Panc1 (cell line): ENCODE data around the gene CENPP. TPM values are rescaled to one million over a fixed set of nuclear protein-coding genes. Genes with fewer than 3 reads are reported as not detected.

Source experiments
- ATAC-seq: fragments of 200-7000 bp; cut with Tn5 transposase; 2 replicates; pipeline ENCODE4 v1.9.1; 2020; ENCODE audit warnings: mild to moderate bottlenecking, moderate library complexity
- BruUV-seq: library from RNA; stranded (reverse); fragments of 400-500 nt; replicated peaks from 2 replicates; lab custom pipeline; 2021; lab: Mats Ljungman, UMichigan
- CTCF ChIA-PET: fragments of 300-600 bp; sonication (Branson Sonifier 250); formaldehyde crosslinking; loops from one replicate; lab custom pipeline; 2022; ENCODE audit warnings: antibody characterized with exemption; lab: Charles Lee
- POLR2A ChIA-PET: fragments of 300-600 bp; sonication (Branson Sonifier 250); formaldehyde crosslinking; loops from one replicate; lab custom pipeline; 2022; ENCODE audit warnings: antibody characterized with exemption; lab: Charles Lee
- DNase-seq: peaks from one replicate; pipeline ENCODE4 v3.0.0-alpha.2; 2010; ENCODE audit warnings: low read depth, low spot score
- H3K27ac ChIP-seq: 2 replicates; pipeline ENCODE4 v1.5.1; 2011; ENCODE audit warnings: mild to moderate bottlenecking, low read length, inconsistent platforms
- H3K27me3 ChIP-seq: fragments of 200-500 bp; sonication (Bioruptor generic); 2 replicates; pipeline ENCODE4 v1.6.0; 2014; ENCODE audit warnings: low read length, inconsistent platforms; ENCODE audit not compliant: control insufficient read depth, insufficient read depth
- H3K36me3 ChIP-seq: fragments of 200-500 bp; sonication (Bioruptor generic); 2 replicates; pipeline ENCODE4 v1.5.1; 2014; ENCODE audit warnings: inconsistent platforms, mild to moderate bottlenecking, low read length, moderate library complexity; ENCODE audit not compliant: control insufficient read depth, insufficient read depth
- H3K4me1 ChIP-seq: 2 replicates; pipeline ENCODE4 v1.5.1; 2011; ENCODE audit warnings: inconsistent platforms, mild to moderate bottlenecking, low read length, moderate library complexity; ENCODE audit not compliant: control insufficient read depth, insufficient read depth
- H3K4me3 ChIP-seq, 2 experiments: 2 replicates each; pipeline ENCODE4 v1.5.1; 2011 to 2012; ENCODE audit warnings: low read depth in 2 of 2, low read length in 2 of 2, mild to moderate bottlenecking in 2 of 2, inconsistent platforms in 1 of 2, moderate library complexity in 1 of 2
- H3K9me3 ChIP-seq: fragments of 200-500 bp; sonication (Bioruptor generic); 2 replicates; pipeline ENCODE4 v1.5.1; 2014; ENCODE audit warnings: low read depth, mild to moderate bottlenecking, inconsistent platforms, low read length, moderate library complexity; ENCODE audit not compliant: control insufficient read depth, insufficient read depth
- POLR2AphosphoS5 ChIP-seq: IDR thresholded peaks from 2 replicates; pipeline ENCODE4 v1.6.1; 2012; ENCODE audit warnings: mild to moderate bottlenecking, low read depth, low read length, moderate library complexity
- SIN3A ChIP-seq: IDR thresholded peaks from 2 replicates; pipeline ENCODE4 v1.6.1; 2012; ENCODE audit warnings: low read depth, mild to moderate bottlenecking, low read length, moderate library complexity, borderline replicate concordance; ENCODE audit not compliant: insufficient read depth
- TCF7L2 ChIP-seq: IDR thresholded peaks from 2 replicates; pipeline ENCODE4 v1.6.1; 2011; ENCODE audit warnings: mild to moderate bottlenecking, low read depth, low read length, inconsistent platforms
- in situ Hi-C: cut with HindIII; loops from 2 replicates; pipeline ENCODE4 v1.10.0; 2016; ENCODE audit warnings: low sequenced_read_pairs, low pct_unique_long_range_greater_than_20kb
- intact Hi-C: fragments of 100-400 bp; cut with micrococcal nuclease; formaldehyde crosslinking; loops from one replicate; pipeline ENCODE4 v1.10.0; 2022; ENCODE audit not compliant: unreplicated experiment
- total RNA-seq: library from RNA; stranded (reverse); gene quantifications from one replicate; pipeline ENCODE4 v1.2.1, GENCODE V29; 2021; ENCODE audit not compliant: unreplicated experiment
- TF ChIP-seq, protein P1 (sequence below), 2 experiments: IDR thresholded peaks; 2 replicates each; pipeline ENCODE4 v1.6.1; 2011 to 2012; ENCODE audit warnings: low read depth in 2 of 2, control low read depth in 1 of 2, low read length in 1 of 2, mild to moderate bottlenecking in 1 of 2, moderate library complexity in 1 of 2; ENCODE audit not compliant: insufficient read depth in 1 of 2
- TF ChIP-seq, protein P2 (sequence below): fragments of 450-650 bp; IDR thresholded peaks from 2 replicates; pipeline ENCODE4 v1.5.1; 2017; ENCODE audit warnings: mild to moderate bottlenecking

CENPP gene
- total RNA-seq, 1 experiment from 2014 or later, result 6.7 TPM

DNA sequence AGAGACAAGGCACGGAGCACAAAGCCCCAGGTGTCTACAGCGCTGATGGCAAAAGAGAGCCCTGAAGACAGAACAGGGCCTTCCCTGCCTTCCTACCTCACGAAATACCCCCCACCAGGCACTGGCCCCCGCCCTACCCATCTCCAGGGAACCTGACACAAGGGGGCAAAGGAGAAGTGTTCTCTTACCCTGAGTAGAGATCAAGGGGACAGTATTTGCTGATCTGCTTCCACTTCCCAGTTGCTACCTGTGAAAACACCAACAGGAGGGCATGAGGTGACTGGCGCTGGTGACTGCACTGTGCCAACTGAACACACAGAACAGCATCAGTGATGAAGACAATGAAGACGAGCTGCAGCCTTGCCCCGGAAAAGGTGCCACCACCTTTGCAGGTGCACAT is 316.8 kb downstream of the CENPP start:
- no peak for ATAC-seq
- in situ Hi-C loops (no loop called here), intact Hi-C loops (no loop called here)
- DNase-seq, result no peak
- peaks cover 2% of the 10 kb centered on the region; the same call in 1 of the 2 replicates for H3K36me3 ChIP-seq
- no peaks in the 10 kb centered on the region for H3K9me3 ChIP-seq
- ChIA-PET CTCF (no interaction called here), POLR2A (no interaction called here)
- no peaks in the 10 kb centered on the region for H3K4me1 ChIP-seq
- H3K27me3 ChIP-seq, result no peaks in the 10 kb centered on the region
- H3K4me3 ChIP-seq, result no peak overlapping the region
- no peak for TF ChIP-seq TCF7L2
- TF ChIP-seq SIN3A, result no peak
- TF ChIP-seq, protein P1, sequence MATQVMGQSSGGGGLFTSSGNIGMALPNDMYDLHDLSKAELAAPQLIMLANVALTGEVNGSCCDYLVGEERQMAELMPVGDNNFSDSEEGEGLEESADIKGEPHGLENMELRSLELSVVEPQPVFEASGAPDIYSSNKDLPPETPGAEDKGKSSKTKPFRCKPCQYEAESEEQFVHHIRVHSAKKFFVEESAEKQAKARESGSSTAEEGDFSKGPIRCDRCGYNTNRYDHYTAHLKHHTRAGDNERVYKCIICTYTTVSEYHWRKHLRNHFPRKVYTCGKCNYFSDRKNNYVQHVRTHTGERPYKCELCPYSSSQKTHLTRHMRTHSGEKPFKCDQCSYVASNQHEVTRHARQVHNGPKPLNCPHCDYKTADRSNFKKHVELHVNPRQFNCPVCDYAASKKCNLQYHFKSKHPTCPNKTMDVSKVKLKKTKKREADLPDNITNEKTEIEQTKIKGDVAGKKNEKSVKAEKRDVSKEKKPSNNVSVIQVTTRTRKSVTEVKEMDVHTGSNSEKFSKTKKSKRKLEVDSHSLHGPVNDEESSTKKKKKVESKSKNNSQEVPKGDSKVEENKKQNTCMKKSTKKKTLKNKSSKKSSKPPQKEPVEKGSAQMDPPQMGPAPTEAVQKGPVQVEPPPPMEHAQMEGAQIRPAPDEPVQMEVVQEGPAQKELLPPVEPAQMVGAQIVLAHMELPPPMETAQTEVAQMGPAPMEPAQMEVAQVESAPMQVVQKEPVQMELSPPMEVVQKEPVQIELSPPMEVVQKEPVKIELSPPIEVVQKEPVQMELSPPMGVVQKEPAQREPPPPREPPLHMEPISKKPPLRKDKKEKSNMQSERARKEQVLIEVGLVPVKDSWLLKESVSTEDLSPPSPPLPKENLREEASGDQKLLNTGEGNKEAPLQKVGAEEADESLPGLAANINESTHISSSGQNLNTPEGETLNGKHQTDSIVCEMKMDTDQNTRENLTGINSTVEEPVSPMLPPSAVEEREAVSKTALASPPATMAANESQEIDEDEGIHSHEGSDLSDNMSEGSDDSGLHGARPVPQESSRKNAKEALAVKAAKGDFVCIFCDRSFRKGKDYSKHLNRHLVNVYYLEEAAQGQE (IDR thresholded peaks at IDR 0.05; ENCODE audit: insufficient read depth in 1 of 2, low read depth in 2 of 2, low read length in 1 of 2), result no peak
- TF ChIP-seq POLR2AphosphoS5, result no peak
- TF ChIP-seq, protein P2, sequence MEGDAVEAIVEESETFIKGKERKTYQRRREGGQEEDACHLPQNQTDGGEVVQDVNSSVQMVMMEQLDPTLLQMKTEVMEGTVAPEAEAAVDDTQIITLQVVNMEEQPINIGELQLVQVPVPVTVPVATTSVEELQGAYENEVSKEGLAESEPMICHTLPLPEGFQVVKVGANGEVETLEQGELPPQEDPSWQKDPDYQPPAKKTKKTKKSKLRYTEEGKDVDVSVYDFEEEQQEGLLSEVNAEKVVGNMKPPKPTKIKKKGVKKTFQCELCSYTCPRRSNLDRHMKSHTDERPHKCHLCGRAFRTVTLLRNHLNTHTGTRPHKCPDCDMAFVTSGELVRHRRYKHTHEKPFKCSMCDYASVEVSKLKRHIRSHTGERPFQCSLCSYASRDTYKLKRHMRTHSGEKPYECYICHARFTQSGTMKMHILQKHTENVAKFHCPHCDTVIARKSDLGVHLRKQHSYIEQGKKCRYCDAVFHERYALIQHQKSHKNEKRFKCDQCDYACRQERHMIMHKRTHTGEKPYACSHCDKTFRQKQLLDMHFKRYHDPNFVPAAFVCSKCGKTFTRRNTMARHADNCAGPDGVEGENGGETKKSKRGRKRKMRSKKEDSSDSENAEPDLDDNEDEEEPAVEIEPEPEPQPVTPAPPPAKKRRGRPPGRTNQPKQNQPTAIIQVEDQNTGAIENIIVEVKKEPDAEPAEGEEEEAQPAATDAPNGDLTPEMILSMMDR, result no peak
- BruUV-seq, result no TSS peak
- H3K27ac ChIP-seq, result no peak overlapping the region

DNA sequence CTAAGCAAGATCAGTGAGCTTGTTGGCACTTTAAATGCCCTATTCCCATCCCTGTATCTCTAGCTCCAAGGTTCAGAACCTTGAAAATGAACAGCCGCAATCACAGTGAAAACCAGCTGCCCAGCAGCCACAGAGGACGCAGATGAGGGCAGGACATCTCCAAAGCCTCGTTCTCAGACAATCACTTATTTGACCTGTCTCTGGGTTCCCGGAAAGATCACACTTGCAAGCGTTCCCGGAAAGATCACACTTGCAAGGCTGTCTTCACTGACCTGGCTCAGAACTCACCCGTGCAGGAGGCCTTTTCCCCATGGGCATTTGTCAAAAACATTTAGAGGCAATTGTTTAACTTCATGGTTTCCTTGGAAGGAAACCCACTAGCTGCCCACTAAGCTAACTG is 318.5 kb downstream of the CENPP start:
- intact Hi-C loops, result no loop called here
- ChIA-PET POLR2A (no interaction called here), CTCF (no interaction called here)
- Histone ChIP-seq H3K9me3 (no peaks in the 10 kb centered on the region), H3K27ac (no peak overlapping the region), H3K27me3 (no peaks in the 10 kb centered on the region), H3K36me3 (peaks cover 2% of the 10 kb centered on the region; the same call in 1 of the 2 replicates), H3K4me1 (no peaks in the 10 kb centered on the region), H3K4me3 (no peak overlapping the region)
- TF ChIP-seq SIN3A, result no peak
- no peak for TF ChIP-seq POLR2AphosphoS5
- TF ChIP-seq, protein P1 (IDR thresholded peaks at IDR 0.05; ENCODE audit: insufficient read depth in 1 of 2, low read depth in 2 of 2, low read length in 1 of 2), result no peak
- TF ChIP-seq TCF7L2, result no peak
- TF ChIP-seq, protein P2, result no peak
- no TSS peak for BruUV-seq
- DNase-seq (no peak), ATAC-seq (no peak)
- in situ Hi-C loops, result no loop called here
